Measurements from ENCODE around the gene DPM1.

DPM1 gene

DNA sequence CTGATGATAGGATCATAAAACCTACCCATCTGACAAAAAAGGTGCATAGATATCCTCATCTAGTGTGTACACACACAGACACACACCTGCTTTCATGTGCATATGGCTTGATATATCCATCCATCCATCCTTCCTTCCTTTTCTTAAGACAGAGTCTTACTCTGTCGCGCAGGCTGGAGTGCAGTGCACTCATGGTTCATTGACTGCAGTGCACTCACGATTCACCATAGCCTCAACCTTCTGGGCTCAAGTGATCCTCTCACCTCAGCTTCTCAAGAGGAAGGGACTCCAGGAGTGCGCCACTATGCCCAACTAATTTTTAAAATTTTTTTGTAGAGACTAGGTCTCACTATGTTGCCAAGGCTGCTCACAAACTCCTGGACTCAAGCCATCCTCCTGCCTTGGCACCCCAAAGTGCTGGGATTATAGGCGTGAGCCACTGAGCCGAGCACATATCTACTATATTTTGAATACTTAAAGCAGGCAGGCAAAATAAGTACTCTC lies 54.2 kb downstream of the DPM1 start:
- in situ Hi-C loops (cut with MboI; ENCODE audit: low sequenced_read_pairs) = no loop called here

DNA sequence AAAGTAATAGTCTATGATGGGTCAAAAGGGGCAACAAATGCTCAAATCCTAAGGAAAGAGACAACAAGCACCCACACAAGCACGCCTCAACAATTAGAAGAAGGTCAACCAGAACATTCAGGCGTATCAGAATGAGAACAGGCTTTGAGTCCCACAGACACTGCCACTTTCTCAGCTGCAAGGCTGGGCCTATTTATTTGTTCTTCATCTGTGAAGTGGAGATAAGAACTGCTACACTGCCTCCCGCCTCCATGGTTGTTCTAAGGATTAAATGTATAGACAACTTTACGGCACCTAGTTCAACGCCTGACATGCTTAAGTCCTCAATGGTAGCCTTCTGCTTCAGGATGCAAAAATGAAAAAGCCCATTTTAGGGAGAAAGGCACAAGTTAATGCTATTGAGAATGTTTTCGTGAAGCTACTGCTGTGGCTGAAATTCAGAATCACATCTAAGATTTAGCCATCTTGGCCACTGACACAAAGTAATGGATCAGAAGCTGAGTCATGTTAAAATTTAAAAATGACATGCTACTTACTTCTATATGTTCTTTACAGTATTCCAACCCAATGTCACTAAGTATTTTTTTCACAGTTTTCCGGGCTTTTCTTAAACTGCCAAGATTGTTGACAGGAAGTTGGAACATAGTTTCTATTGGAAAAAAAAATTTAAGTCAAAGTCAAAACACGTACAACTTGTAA lies 54.8 kb downstream of the DPM1 start:
- in situ Hi-C loops (cut with MboI; ENCODE audit: low sequenced_read_pairs) = no loop called here

DNA sequence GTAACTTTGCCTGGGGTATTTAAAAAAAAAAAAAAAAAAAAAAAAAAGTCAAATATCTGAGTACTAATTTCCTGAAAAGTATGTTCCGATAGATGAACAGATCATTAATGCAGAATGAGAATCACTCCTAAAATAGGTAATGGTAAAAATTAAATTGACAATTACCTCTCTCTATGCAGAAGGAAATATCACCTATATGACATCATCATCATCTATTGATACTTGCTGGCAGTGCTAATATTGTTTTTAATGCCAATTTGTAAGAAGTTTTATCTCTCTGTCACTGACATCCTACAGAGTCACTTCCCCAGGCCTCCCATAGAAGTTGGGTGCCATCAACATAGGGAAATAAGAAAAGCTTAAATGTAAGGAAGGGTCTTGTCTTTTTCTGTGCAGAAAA lies 57.0 kb downstream of the DPM1 start:
- in situ Hi-C loops (cut with MboI; ENCODE audit: low sequenced_read_pairs) = no loop called here

DNA sequence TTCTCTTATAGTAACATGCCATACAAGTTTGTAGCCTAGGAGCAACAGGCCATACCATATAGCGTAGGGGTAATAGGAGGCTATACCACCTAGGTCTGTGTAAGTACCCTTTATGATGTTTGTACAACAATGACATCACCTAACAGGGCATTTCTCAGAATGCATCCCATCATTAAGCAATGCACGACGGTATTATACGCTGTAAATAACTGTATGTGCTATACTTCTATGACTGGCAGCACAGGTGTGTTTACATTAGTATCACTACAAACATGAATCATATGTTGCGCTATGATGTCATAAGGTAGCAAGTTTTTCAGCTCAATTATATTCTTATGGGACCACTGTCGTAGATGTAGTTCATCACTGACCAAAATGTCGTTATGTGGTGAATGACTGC lies 58.1 kb downstream of the DPM1 start:
- in situ Hi-C loops (cut with MboI; ENCODE audit: low sequenced_read_pairs) = no loop called here

DNA sequence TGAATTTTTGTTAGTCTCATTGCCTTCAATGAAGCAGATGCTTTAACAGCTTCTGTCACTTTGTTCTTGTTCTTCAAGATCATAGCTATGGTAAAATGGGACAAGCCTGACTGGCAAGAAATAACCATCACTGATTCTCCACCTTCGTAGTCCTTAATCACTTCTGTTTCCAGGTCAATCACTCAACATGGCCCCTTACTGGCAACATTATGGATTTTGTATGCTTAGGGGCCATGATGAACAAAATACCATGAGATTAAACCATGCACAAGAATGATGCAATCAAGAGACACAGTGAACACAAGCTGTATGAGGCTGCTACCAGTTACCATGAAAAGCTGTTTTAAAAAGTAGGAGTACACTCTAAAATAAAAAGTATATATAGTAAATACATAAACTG lies 59.9 kb downstream of the DPM1 start:
- in situ Hi-C loops (cut with MboI; ENCODE audit: low sequenced_read_pairs) = no loop called here

DNA sequence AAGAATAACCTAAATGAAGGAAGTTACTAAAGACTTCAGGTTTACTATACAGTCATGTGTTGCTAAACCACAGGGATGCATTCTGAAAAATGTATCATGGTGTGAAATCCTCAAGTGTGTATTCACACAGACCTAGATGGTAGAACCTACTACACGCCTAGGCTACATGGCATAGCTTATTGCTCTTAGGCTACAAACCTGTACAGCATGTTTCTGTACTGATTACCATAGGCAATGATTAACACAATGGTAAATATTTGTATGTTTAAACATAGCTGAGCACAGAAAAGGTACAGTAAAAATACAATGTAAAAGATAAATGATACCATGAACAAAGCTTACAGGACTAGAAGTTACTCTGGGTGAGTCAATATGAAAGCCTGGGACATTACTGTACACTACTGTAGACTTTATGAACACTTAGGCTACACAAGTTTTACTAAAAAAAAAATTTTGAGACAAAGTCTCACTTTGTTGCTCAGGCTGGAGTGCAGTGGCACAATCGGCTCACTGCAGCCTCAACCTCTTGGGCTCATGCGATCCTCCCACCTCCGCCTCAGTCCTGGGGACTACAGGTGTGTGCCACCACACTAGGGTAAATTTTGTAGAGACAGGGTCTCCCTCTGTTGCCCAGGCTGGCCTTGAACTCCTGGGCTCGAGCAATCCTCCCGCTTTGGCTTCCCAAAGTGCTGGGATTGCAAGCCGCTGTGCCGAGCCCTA lies 63.1 kb downstream of the DPM1 start:
- in situ Hi-C loops (cut with MboI; ENCODE audit: low sequenced_read_pairs) = no loop called here

DNA sequence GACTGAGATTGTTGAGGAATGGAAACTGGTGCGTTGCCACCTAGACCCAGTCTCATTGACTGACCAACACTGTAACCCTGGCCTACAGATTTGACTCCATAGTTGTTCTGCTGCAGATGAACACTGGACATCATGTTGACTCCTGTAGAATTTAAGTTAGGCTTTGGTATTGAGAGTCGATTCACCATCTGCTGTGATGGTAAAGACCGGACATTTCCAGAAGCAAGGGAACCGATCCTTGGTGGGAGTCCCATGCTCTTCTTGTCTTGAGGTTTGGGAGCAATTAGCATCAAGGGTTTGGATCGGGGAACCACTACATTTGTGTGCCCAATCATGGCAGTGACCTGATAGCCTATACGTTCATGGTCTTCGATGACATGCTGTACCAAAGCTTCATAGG lies 64.7 kb downstream of the DPM1 start:
- in situ Hi-C loops (cut with MboI; ENCODE audit: low sequenced_read_pairs) = no loop called here

DNA sequence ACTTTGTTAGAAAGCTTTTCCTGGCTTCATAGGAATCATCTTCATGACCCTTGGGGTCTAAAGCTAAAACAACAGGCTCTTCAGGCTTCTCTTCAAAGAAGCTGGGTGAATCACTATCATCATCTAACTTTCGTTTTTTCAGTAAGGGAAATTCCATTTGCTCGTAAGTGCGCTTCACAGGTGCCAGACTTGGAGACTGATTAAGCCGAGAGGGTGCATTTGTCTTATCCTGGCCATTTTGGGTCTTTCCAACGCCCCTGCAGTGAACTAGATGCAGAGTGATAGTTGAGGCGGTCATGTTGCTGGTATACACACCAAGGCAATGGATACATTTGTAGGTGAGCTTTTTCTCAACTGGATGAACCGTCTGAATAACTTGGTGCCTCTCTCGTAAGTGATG lies 65.9 kb downstream of the DPM1 start:
- in situ Hi-C loops (cut with MboI; ENCODE audit: low sequenced_read_pairs) = no loop called here

DNA sequence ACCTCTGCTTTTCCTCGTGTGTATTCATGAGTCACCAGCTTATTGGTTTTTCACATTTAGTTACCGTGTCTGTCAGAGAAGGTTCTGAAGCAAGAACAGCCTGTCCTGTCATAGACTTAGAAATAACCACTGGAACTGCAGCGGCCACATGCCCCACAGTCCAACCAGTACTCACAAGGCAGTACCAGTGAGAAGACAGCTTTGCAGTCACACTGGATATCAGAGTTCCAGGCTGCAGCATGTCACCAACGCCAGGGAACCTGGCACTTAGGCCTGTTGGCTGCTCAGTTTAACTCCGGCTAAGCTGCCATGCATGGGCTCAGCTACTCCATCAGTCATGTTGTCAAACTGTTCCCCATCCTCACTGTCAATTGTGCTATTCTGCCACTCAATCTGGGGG lies 67.2 kb downstream of the DPM1 start:
- in situ Hi-C loops (cut with MboI; ENCODE audit: low sequenced_read_pairs) = no loop called here

DNA sequence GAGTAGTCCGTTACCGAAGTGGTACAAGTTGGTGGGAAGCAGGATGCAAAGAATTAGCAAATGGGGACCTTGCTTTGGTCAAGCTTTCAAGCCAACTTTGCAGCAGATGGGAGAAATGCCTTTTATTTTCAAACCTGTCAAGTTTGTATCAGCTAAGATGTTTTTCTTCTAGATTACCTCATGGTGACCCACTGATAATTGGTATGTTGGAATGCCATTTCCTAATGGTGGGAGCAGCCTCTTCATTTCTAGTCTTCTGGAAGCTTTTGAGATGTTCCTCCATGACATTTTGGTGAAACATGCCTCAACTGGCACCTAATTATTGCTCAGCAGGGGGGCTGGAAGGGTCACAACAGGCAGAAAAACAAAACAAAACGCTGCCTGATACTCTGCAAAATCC lies 70.8 kb downstream of the DPM1 start:
- in situ Hi-C loops (cut with MboI; ENCODE audit: low sequenced_read_pairs) = no loop called here

DNA sequence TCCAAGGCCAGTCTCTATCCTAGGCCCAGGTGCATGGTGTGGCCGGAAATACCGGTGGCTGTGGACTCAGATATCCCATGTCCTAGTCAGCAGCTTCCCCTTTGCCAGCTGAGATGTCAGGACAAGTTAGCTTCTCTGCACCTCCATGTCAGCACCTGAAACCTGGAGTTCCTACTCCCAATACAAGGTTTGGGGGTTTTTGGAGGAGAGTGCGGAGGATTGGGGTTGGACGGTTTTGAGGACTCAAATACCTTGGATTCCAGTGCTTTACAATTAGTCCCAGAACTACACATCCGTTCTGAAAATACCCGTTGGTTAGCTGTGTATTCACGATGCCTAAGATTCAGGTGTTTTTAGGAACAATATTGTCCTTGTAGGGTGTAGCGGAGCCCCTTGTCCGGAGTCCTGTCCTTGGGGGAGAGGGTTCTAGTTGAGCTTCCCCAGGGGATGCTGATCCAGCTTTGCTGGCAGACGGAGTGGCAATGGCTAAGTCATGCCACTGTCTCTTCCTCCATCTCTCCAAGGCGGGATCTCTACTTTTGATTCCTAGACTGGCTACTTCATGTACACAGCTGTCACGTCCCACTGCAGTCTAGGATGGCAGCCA lies 72.0 kb downstream of the DPM1 start:
- in situ Hi-C loops (cut with MboI; ENCODE audit: low sequenced_read_pairs) = no loop called here

DNA sequence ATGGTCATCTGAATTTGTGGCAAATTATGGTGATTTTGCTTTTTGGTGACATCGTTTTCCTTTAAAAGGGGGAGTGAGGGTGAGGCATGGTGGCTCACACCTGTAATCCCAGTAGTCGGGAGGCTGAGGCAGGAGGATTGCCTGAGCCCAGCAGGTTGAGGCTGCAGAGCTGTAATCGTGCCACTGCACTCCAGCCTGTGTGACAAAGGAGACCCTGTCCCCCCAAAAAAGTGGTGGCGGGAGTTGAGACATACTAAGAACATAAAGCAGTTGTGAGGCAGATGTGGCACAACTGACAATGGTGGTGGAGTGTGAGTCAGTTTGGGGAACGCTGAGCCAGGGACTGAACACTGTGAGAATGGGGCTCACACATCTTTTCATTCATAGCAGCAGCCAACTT lies 72.6 kb downstream of the DPM1 start:
- in situ Hi-C loops (cut with MboI; ENCODE audit: low sequenced_read_pairs) = no loop called here

DNA sequence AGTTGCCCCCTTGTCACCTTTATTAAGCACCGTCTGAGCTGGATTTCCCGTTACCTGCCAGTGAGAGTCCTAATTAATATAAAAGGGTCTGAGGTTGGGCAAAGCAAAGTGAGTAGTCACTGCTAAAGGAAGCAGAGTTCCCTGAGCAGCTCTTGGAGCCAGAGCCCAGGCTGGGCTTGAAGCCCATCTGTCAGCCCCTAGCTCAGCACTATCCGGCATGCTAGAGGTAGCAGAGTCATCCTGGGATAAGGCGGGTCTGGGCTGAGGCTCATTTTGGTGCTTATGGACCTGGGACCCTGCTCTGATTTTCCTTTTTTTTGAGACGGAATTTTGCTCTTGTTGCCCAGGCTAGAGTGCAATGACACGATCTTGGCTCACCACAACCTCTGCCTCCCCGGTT lies 73.3 kb downstream of the DPM1 start:
- in situ Hi-C loops (cut with MboI; ENCODE audit: low sequenced_read_pairs) = no loop called here

Data from HL-60/S4 treated with retinoic acid at 250 ng/mL for 4 days and 3 days (cell line).